Measurements from ENCODE around the gene POLR3H.

POLR3H gene

DNA sequence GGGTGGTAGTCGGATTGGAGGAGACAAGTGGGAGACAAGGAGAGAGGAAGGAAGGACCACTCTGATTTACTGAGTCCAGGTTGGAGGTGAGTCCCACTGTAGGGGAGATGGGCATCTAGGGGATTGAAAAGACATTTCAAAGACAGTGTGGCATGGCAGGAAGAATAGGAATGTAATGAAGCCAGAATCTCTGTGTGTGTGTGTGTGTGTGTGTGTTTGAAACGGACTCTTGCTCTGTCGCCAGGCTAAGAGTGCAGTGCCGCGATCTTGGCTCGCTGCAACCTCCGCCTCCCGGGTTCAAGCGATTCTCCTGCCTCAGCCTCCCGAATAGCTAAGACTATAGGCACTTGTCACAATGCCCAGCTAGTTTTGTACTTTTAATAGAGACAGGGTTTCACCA is 12.3 kb upstream of the POLR3H start:
- Mint-ChIP-seq H3K27ac (peak overlapping the region; percentile 7), H3K4me1 (peaks cover 84% of the 10 kb centered on the region), H3K36me3 (ENCODE audit: low read depth) (no peaks in the 10 kb centered on the region), H3K4me3 (no peak overlapping the region), H3K9me3 (no peaks in the 10 kb centered on the region), H3K27me3 (ENCODE audit: low read depth, poor library complexity) (peaks cover 7% of the 10 kb centered on the region)
- no peak for DNase-seq
- no peak for TF ChIP-seq CTCF (IDR thresholded peaks at IDR 0.05)

GRCh38 chr22:41555325-41555982 is 11.2 kb upstream of the POLR3H start:
- DNase-seq = no peak
- Mint-ChIP-seq H3K36me3 (ENCODE audit: low read depth) (no peaks in the 10 kb centered on the region), H3K27me3 (ENCODE audit: low read depth, poor library complexity) (peaks cover 4% of the 10 kb centered on the region), H3K9me3 (no peaks in the 10 kb centered on the region), H3K27ac (peak overlapping the region; percentile 31), H3K4me1 (peaks cover 77% of the 10 kb centered on the region), H3K4me3 (no peak overlapping the region)
- TF ChIP-seq CTCF (IDR thresholded peaks at IDR 0.05) = no peak

GRCh38 chr22:41551877-41552582 is 7.8 kb upstream of the POLR3H start:
- H3K27me3 Mint-ChIP-seq (ENCODE audit: low read depth, poor library complexity) = peaks cover 4% of the 10 kb centered on the region
- H3K27ac Mint-ChIP-seq = peak overlapping the region; percentile 86
- no peaks in the 10 kb centered on the region for H3K9me3 Mint-ChIP-seq
- TF ChIP-seq CTCF (IDR thresholded peaks at IDR 0.05) = no peak
- no peak overlapping the region for H3K4me3 Mint-ChIP-seq
- H3K4me1 Mint-ChIP-seq = peaks cover 56% of the 10 kb centered on the region
- DNase-seq = no peak
- no peaks in the 10 kb centered on the region for H3K36me3 Mint-ChIP-seq (ENCODE audit: low read depth)

DNA sequence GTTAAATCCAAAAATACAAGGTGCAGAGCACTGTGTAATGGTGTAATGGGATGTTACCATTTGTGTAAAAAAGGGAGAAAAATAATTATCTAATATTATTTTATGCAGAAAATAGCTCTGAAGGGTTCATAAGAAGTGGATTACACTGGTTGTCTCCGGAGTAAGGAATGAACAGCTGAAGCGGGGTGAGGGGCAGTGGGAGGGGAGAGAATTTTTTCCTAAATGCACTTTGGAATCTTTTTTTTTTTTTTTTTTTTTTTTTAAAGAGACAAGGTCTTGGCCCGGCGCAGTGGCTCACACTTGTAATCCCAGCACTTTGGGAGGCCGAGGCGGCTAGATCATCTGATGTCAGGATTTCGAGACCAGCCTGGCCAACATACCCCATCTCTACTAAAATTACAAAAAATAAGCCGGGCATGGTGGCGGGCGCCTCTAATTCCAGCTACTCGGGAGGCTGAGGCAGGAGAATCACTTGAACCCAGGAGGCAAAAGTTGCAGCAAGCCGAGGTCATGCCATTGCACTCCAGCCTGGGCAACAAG is 6.8 kb upstream of the POLR3H start:
- no peak for TF ChIP-seq CTCF (IDR thresholded peaks at IDR 0.05)
- H3K36me3 Mint-ChIP-seq (ENCODE audit: low read depth) = no peaks in the 10 kb centered on the region
- H3K9me3 Mint-ChIP-seq = no peaks in the 10 kb centered on the region
- DNase-seq = no peak
- H3K27ac Mint-ChIP-seq = no peak overlapping the region
- peaks cover 47% of the 10 kb centered on the region for H3K4me1 Mint-ChIP-seq
- peaks cover 6% of the 10 kb centered on the region for H3K27me3 Mint-ChIP-seq (ENCODE audit: low read depth, poor library complexity)
- no peak overlapping the region for H3K4me3 Mint-ChIP-seq

DNA sequence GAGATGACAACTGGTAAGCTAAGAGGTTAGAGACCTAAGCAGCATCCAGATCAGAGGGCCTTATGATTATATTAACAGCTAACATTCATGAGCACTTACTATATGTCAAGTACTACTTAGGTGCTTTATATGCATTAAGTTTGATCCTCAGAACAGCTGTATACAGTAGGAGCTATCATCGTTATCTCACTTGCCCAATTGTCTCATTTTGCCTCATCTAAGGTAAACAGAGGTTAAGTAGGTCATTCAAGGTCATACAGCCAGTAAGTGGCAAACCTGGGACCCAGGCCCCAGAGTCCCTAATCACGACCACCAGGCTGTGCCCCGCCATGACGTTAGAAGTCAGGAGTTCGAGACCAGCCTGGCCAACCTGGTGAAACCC is 4.6 kb upstream of the POLR3H start:
- DNase-seq = no peak
- Mint-ChIP-seq H3K36me3 (ENCODE audit: low read depth) (no peaks in the 10 kb centered on the region), H3K27ac (no peak overlapping the region), H3K4me3 (no peak overlapping the region), H3K4me1 (peaks cover 53% of the 10 kb centered on the region), H3K9me3 (no peaks in the 10 kb centered on the region), H3K27me3 (ENCODE audit: low read depth, poor library complexity) (peaks cover 11% of the 10 kb centered on the region)
- no peak for TF ChIP-seq CTCF (IDR thresholded peaks at IDR 0.05)

Measured in nephron progenitor cell (in vitro differentiated cells).